ENCODE results near the gene SLC17A9. TPM values are rescaled to one million over a fixed set of nuclear protein-coding genes. Genes with fewer than 3 reads are reported as not detected.

The SLC17A9 gene
- total RNA-seq, 1 experiment from 2014 or later, result 0.22 TPM

DNA sequence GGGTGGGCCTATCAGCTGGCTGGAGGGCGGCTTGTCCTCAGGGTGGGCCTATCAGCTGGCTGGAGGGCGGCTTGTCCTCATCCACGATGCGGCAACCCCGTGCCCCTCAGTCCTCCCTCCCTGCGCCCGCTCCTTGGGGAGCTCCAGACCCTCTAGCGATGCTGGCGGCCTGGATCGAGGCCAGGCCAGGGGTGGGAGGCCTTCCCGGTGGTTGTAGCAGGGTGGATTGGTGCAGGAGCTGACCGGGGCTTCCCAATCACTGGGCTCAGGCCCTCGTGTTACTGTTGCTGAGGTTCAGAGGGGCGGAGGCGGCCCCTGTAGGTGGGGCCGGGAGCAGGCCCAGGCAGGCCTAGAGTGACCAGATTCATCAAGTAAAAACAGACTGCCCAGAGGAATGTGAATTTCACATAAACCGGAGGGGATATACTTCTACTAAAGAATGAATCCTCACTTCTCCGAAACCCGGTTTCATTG is 8.8 kb downstream of the SLC17A9 start:
- no peaks in the 10 kb centered on the region for H3K79me2 ChIP-seq (ENCODE audit: low read depth)
- no peaks in the 10 kb centered on the region for H3F3A ChIP-seq (ENCODE audit: insufficient read depth, low read depth)
- POLR2A ChIA-PET (ENCODE audit: unreplicated experiment), result no interaction called here
- no peak overlapping the region for H3K4me3 ChIP-seq
- no peaks in the 10 kb centered on the region for H3K9me2 ChIP-seq (ENCODE audit: insufficient read depth)
- peaks cover 73% of the 10 kb centered on the region for H3K27me3 ChIP-seq (ENCODE audit: insufficient read depth, low read depth)
- H3K4me1 ChIP-seq (replicated peaks; ENCODE audit: insufficient read depth), result no peaks in the 10 kb centered on the region
- CTCF ChIA-PET, result no interaction called here
- BruUV-seq (replicated peaks), result no TSS peak
- intact Hi-C loops (cut with micrococcal nuclease; ENCODE audit: unreplicated experiment), result no loop called here
- H3K36me3 ChIP-seq (ENCODE audit: low read depth), result no peaks in the 10 kb centered on the region
- H4K20me1 ChIP-seq (ENCODE audit: insufficient read depth), result peaks cover 16% of the 10 kb centered on the region
- no peak overlapping the region for H3K27ac ChIP-seq
- no peak overlapping the region for H2AFZ ChIP-seq
- no peak overlapping the region for H3K4me2 ChIP-seq
- TF ChIP-seq EZH2 (IDR thresholded peaks at IDR 0.05; ENCODE audit: low read depth) (0 out of 2 replicates have a peak, but pooled peaks have one; percentile 55), CTCF (conservative IDR thresholded peaks at IDR 0.05) (no peak)
- no peaks in the 10 kb centered on the region for H3K9me3 ChIP-seq (ENCODE audit: insufficient read depth, low read depth)
- no peak for DNase-seq

GRCh38 chr20:62961799-62962198 is 9.3 kb downstream of the SLC17A9 start:
- no peaks in the 10 kb centered on the region for H3K9me2 ChIP-seq (ENCODE audit: insufficient read depth)
- no peaks in the 10 kb centered on the region for H3K9me3 ChIP-seq (ENCODE audit: insufficient read depth, low read depth)
- H4K20me1 ChIP-seq (ENCODE audit: insufficient read depth), result peaks cover 16% of the 10 kb centered on the region
- H3K79me2 ChIP-seq (ENCODE audit: low read depth), result no peaks in the 10 kb centered on the region
- H3K4me1 ChIP-seq (replicated peaks; ENCODE audit: insufficient read depth), result no peaks in the 10 kb centered on the region
- no peaks in the 10 kb centered on the region for H3K36me3 ChIP-seq (ENCODE audit: low read depth)
- no peak overlapping the region for H3K4me3 ChIP-seq
- POLR2A ChIA-PET (ENCODE audit: unreplicated experiment), result no interaction called here
- no TSS peak for BruUV-seq (replicated peaks)
- no peak overlapping the region for H2AFZ ChIP-seq
- H3F3A ChIP-seq (ENCODE audit: insufficient read depth, low read depth), result no peaks in the 10 kb centered on the region
- no peak overlapping the region for H3K4me2 ChIP-seq
- H3K27ac ChIP-seq, result no peak overlapping the region
- intact Hi-C loops (cut with micrococcal nuclease; ENCODE audit: unreplicated experiment), result no loop called here
- peaks cover 78% of the 10 kb centered on the region for H3K27me3 ChIP-seq (ENCODE audit: insufficient read depth, low read depth)
- CTCF ChIA-PET, result no interaction called here
- no peak for DNase-seq
- TF ChIP-seq CTCF (conservative IDR thresholded peaks at IDR 0.05), result no peak
- no peak for TF ChIP-seq EZH2 (IDR thresholded peaks at IDR 0.05; ENCODE audit: low read depth)

GRCh38 chr20:62962221-62962879 is 9.8 kb downstream of the SLC17A9 start:
- Histone ChIP-seq H3K27ac (no peak overlapping the region), H3K4me2 (no peak overlapping the region), H3F3A (ENCODE audit: insufficient read depth, low read depth) (no peaks in the 10 kb centered on the region), H3K79me2 (ENCODE audit: low read depth) (no peaks in the 10 kb centered on the region), H3K4me3 (no peak overlapping the region), H3K9me3 (ENCODE audit: insufficient read depth, low read depth) (no peaks in the 10 kb centered on the region), H3K27me3 (ENCODE audit: insufficient read depth, low read depth) (peaks cover 83% of the 10 kb centered on the region), H3K4me1 (replicated peaks; ENCODE audit: insufficient read depth) (no peaks in the 10 kb centered on the region), H4K20me1 (ENCODE audit: insufficient read depth) (peaks cover 16% of the 10 kb centered on the region), H2AFZ (no peak overlapping the region), H3K9me2 (ENCODE audit: insufficient read depth) (no peaks in the 10 kb centered on the region), H3K36me3 (ENCODE audit: low read depth) (no peaks in the 10 kb centered on the region)
- no peak for DNase-seq
- no TSS peak for BruUV-seq (replicated peaks)
- intact Hi-C loops (cut with micrococcal nuclease; ENCODE audit: unreplicated experiment), result no loop called here
- POLR2A ChIA-PET (ENCODE audit: unreplicated experiment), result no interaction called here
- CTCF ChIA-PET, result no interaction called here
- no peak for TF ChIP-seq CTCF (conservative IDR thresholded peaks at IDR 0.05)
- TF ChIP-seq EZH2 (IDR thresholded peaks at IDR 0.05; ENCODE audit: low read depth), result no peak

Data from PC-9 (cell line).